ENCODE measurements around the gene PRM2.

Gene PRM2

DNA sequence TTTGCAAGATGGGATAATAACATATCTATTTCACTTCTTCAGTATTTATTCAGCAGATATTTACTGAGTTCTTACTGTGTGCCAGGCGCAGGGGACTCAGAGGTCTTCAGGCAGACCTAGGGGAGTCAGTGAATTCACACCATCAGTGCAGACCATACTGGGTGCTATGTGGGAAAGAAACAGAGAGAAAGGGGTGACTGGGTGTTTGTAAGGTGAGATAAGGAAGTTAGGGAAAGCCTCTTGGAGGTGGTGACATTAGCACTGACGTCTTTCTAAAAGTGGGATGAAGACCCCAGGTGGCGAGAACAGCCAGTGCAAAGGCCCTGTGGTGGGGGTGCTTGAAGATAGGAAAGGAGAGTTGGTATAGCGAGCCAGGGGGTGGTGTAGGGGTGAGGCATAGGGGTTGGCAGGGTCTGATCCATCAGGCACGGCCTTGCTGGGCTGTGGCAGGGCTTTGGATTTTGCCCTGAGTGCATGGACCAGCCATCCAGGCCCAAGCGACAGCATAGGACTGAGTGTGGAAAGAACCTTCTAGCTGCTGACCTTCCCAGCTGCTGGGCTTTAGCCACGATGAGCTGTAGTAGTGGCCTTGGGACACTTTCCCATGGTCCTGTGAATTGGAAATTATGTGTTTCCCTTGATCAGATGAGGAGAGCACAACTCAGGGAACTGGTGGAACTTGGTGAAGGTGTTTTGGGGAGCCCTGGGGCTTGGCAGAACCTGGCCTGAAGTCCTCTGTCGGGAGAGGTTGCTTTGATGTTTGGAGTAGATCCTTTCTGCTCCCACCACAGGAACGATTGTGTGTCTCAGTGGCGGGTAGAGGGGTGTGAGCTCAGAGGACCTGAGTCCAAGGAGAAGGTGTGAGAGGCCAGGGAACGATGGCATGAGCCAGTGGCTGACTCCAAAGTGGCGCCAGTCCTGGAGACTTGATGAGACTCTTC lies 16.4 kb downstream of the PRM2 start:
- DNase-seq: no peak

DNA sequence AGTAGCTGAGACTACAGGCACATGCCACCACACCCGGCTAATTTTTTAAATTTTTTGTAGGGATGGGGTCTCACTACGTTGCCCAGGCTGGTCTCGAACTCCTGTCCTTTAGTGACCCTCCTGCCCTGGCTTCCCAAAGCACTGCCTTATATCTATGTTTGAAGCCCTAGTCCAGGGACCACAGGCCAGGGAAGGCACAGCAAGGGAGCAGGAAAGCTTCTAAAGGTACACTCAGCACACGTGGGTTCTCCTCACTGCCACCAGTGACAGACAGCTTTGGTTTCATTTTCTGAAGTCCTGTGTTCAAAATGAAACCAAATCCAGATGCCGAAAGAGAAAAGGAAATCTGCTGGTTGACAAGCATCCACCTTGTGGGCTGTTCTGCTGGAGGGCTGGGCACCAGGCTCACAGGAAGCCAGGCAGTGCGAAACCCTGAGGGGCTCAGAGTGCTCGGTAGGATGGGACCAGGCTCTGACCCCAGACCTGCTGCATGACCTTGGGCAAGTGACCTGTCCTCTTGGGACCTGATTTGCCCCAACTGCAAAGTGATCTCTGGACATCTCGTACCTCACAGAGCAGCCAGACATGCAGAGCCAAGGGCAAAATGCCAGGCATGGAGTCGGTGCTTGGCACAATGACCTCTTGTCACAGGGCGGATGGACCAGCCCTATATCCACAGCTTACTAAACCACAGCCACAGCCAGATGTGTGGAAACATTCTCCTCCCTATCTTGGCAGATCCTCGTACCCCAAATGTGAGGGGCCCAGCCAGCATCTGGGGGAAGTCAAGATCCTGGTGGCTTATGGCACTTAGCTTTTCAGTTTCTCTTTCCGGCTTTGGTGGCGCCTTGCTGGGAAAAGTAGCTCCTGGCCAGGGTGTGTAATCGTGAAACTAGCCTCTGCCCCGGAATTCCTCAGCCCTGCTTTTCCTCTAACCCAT lies 17.5 kb downstream of the PRM2 start:
- no peak for DNase-seq

DNA sequence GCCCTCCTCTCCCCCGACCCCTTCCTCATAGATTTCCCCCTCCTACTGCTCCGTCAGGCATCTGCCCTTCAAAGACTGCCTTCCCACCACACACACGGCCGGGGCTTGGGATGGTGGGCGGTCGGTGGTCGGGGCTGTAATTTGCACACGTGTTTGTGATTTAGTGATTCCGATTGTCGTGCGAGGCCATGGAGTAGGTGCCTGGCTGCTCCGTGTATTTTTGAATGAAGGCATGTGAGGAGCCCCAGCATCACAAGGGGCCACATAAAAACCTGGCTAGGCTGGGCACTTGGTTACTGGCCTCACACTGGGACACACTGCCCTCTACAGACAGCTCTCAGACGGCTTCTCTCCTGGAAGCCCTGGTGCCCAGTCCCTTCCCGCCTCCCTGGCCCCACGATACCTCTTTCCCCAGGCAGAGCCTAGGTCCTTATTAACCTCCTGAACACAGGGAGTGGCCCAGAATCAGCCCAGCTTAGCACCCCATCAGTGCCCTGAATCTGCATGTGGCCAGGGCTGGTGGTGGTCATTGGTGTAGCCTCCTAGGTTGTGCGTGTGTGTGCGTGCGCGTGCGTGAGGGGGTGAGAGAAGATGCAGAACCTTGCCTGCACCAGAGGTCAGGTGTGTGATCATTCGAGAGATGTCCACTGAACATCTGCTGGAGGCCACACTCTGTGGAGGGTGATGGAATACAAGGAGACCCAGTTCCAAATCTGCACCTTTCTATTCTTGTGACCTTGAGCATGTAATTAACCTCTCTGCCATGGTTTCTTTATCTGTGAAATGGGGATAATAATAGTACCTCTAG lies 18.9 kb downstream of the PRM2 start:
- peak; percentile 35 for DNase-seq

DNA sequence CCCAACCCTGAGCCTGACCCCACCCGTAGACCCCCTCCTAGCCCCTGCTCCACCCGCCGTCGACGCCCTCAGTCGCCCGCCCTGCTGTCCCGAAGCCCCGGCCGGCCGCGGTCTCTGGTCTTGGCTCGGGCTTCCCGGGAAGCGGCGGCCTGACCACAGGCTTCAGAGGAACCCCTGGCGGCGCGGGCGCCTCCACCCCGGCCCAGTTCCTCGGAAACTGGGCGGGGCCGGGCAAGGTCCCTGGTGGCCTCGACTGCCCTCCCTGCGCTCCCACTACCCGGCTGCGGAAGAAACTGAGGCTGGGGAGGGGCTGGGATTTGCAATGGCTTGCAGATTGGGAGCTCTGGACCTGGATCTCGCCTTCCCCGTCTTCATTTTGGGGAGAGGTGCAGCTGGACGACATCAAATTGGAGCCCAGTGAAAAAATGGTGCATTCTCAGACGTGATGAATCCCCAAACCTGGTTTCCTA lies 19.6 kb downstream of the PRM2 start:
- DNase-seq: no peak

DNA sequence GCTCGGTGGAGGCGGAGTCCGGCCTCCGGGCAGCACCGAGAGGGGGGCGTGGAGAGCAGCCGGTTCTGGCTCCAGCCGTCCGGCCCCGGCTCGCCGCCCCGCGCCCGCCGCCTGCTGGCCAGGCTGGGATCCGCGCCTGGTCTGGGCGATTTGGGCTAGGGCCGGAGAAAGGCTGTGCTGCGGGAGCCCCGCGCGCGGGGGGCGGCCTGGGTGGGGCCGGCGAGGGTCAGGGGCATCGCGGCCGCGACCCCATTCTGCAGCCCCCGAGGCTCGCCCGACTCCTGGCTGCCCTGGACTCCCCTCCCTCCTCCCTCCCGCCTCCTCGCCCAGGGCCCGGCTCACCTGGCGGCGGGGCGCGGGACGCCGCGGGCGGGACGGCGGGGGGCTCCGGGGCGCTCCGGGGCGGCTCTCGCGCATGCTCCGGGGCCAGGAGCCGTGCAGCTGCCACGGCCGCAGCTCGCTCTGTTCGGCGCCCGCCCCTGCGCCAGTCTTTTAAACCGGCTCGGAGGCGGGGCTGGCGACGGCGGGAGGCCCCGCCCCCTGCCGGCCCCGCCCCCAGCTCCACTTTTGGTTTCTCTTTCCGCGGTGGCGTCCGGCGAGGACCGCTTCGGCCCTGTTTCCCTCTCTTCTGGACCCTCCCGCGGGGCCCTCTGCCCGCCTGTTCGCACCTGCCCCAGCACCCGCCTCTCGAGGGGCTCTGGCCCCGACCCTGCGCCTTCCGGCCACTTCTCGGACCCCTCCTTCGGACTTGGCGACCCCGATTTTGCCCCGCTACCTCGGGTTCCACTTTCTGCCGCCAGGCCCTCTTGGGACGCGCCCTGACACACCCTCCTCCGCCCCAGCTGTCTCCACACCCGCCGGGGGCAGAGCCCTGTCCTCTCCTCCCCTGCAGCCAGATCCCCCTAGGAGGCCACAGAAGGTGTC lies 20.3 kb downstream of the PRM2 start, which contains the start of gene SOCS1:
Gene SOCS1 (minus strand): TSS at position 468 of the 924 bp plus-strand sequence. CDS start 726 bp downstream, outside the sequence.
- peak; percentile 80 for DNase-seq

DNA sequence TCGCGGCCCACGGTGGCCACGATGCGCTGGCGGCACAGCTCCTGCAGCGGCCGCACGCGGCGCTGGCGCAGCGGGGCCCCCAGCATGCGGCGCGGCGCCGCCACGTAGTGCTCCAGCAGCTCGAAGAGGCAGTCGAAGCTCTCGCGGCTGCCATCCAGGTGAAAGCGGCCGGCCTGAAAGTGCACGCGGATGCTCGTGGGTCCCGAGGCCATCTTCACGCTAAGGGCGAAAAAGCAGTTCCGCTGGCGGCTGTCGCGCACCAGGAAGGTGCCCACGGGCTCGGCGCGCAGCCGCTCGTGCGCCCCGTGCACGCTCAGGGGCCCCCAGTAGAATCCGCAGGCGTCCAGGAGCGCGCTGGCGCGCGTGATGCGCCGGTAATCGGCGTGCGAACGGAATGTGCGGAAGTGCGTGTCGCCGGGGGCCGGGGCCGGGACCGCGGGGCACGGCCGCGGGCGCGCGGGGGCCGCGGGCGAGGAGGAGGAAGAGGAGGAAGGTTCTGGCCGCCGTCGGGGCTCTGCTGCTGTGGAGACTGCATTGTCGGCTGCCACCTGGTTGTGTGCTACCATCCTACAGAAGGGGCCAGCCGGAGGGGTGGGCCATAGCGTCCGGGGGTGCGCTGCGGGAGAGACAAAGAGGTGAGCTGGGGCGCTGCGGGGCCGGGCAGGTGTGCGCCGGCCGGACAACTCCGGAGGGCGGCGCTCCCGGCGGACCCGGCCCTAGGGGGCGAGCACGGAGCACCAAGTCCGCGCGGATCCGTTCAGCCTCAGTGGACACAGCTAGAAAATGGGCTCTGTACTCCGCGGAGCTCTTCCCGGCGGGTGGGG lies 21.2 kb downstream of the PRM2 start:
- peak; percentile 58 for DNase-seq

DNA sequence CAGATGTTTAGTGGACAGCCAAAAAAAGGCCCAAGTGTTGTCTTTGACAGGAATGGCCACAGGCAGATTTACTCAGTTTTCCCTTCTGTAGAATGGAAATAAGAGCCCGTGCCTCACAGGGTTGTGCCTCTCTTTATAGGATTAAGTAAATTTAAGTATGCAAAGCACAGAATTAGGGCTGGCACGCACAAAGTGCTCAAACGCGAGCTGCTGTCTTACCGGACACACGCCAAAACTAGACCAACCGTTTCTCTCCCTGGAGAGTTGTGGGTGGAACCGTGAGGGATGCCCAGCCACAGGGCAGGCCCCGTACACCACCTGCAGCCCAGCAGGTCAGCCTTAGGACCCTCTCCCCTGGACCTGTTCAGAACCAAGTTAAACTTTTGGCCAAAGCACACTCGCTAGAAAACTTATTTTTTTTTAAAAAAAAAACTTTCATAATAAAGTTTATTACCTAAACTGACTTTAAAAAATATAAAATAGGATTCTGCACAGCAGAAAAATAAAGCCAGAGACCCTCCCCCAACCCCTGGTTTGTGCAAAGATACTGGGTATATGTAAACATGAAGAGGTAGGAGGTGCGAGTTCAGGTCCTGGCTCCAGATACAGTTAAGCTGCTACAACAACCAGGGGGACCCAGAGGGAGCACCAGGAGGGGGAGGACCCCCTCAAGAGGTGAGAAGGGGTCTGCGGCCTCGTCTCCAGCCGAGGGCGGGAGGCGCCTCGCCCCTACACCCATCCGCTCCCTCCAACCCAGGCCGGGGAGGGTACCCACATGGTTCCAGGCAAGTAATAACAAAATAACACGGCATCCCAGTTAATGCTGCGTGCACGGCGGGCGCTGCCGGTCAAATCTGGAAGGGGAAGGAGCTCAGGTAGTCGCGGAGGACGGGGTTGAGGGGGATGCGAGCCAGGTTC lies 22.0 kb downstream of the PRM2 start:
- no peak for DNase-seq

DNA sequence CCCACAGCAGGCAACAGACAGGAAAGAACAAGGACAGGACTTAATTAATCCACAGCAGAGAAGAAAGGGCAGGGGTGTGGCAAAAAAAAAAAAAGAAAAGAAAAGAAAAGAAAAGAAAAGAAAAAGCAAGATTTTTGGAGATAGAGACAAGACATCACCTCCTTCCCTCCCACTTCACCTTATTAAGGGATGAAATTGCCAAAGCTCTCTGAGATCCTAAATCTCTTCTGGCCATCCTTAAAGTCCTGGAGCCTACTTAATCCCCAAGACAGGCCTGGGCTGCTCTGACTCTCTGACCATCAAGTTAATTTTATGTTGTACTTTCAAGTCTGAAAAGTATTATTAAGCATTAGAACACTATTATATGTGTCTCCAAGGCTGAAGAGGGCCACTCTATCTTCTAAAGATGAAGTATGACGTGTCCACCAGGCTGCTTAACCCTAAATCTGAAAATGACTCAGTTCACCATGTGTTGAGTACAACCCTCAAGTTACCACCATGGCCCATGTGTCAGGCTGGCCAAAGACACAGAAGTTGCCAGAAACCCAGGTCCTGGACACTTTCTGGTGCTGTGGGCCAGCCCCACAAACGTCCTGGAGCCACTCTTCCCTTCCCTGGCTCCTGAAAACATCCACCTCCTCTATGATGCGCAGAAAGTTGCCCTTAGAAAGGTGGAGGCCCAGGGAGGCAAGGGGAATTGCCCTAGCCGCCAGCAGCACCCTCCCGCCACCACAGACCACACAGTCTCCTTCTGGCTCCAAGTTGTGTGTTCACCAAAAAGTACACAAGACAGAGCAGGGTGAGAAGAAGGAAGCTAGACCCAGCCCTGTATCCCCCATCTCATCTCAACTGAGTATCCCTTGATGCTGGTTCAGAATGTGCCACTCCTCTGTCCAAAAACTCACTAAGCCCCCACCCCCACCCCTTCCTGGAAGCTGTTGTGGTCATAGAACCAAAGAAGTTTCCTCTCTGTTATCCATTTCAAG lies 23.0 kb downstream of the PRM2 start:
- peak; percentile 38 for DNase-seq

DNA sequence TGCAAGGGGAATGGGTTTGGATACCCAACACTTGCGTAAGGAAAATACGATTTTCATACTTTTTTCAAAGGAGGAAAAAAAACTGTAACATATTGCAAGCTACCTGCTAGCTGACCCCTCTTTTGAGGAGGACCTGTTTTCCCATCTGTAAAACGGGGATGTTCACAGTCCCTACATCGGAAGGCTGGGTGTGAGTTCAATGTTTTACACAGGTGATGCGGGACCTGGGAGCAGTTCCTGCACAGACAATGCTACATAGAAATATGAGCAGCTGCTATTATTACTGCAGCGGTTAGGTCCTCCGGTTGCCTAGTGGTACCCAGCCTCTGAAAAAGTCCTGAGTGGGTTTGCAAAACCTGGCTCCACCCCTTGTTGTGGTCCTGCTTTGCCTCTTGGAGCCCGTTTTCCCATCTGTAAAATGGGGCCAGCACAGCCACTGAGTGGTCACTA lies 23.8 kb downstream of the PRM2 start:
- no peak for DNase-seq

DNA sequence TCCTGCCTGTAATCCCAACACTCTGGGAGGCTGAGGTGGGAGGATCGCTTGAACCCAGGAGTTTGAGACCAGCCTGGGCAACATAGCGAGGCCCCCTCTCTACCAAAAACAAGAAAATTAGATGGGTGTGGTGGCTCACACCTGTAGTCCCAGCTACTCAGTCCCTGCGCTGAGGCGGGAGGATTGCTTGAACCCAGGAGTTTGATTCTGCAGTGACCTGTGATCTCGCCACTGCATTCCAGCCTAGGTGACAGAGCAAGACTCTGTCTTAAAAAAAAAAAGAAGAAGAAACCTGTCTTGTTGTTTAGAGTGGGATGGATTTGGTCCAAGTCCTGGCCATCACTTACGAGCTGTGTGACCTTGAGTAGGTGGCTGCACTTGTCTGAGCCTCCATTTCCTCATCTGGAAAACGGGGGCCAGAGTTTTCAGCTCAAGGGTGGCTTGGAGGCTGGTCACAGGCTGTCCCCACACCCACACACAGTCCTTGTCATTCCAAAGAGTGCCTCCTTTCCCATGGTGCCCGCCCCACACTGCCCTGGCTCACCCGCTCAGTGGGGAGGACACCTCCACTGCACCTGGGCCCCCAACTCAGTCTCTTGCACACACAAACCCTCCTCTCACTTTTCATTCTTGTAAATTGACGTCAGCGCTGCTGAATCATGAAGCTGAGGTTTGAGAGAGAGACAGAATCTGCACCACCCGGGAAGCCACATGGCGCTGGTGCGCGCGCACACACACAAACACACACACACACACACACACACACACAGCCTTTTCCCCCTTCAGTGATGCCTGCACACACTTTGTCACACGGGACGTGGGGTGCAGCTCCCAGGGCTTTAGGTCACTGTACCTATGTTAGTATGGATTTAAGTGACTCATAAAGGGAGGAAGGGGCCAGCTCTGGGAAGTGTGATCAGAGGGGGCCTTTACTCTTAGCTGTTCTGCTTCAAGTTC lies 24.5 kb downstream of the PRM2 start:
- DNase-seq: peak; percentile 70

DNA sequence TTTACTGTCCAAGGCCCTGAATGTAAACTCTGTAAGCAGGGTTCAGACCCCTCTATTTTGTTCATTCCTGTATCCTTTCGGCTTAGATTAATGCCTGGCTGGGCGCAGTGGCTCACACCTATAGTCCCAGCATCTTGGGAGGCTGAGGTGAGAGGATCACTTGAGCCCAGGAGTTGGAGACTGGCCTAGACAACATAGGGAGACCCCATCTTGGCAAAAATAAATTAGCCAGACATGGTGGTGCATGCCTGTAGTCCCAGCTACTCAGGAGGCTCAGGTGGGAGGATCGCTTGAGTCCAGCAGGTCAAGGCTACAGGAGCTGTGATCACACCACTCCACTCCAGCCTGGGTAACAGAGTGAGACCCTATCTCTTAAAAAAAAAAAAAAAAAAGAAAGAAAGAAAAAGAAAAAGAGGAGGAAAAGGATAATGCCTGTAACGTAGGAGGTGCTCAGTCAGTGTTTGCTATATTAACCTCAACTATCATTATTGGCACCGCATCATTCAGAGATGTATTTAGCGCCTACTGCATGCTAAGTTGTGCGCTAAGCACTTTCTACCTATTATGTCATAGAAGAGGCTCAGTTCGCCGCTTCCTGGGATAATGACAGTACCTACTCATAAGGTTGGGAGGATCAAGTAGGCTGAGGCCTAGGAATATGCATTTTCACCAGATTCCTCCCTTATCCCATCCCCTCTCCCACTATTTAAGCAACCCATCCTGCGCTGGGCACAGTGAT lies 25.3 kb downstream of the PRM2 start:
- DNase-seq: no peak

DNA sequence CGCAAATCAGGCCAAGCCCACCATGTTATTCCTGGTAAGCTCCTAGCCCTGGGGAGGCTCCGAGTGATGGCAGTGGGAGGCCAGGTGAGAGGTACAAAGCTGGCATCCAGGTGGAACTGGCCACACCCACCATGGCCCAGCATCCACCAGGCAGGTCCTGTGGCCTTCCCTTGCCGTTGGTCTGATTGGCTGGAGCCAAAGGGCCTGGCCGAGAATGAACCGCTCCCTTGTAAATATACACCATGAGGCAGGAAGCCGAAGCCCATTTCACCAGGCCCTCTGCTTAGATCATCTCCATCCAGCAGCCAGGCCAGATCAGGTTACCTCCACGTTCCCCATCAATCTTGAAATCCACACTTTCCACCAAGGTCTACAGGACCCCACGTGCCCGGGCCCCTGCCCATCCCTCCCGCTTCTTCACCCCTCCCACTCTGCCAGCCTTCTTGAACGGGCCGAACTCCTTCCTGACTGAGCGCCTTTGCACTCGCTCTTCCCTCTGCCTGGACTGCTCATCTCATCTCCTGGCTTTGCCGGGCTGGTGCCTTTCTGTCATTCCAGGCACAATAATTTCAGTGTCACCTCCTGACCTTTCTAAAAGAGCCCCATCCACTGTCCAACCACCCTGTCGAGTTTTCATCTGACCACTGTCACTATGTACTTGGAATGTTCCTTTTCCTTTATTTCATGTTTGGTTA lies 26.0 kb downstream of the PRM2 start:
- DNase-seq: no peak

DNA sequence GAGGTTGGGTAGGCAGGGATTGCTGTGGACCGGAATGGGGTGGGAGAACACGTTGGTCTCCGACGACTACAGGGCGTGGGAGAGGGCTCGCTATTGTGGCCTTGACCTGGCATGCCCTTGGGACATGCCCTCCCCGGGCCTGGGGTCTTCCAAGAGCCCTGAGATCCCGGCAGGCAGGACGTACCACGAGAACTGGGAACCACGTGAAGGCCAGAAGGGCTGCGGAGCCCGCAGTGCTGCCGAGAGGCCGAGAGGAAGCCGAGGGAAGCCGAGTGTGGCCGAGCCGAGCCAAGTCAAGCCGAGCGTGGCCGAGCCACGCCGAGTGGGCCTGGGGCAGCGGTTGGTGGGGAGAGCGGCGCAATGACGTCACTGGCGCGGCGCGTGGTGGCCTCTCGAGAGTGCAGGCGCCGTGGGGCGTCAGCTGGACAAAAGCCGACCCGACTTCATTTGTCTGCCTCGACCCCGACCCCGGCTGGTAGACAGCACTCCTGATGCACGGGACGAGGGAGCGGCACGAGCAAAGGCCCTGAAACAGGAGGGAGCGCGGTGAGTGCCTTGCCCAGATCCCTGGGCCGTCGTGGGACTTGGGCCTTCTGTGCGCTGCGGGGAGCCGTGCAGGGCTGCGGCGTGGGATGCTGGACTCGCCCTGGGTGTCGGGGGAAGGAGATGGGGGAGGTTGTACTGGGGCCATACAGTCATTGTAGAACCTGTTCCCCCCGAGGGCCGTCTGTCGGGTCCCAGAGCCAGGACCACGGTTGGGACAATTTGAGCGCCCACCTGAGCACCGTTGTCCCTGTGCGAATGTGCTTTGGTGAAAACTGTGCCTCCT lies 26.8 kb downstream of the PRM2 start:
- DNase-seq: no peak

DNA sequence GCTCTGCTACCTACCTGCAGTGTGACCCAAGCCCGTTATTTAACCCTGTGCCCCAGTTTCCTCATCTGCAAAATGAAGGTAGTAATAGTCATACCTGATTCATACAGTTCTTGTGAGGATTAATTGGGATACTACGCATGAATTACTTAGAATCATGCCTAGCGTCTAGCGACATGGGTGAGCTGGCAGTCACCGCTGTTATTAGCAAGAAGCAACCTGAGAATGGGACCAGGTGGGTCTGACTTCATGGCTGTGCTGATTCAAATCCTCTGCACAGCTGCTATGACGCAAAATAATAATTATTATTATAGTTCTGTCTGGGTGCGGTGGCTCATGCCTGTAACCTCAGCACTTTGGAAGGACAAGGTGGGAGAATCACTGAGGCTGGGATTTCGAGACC lies 28.1 kb downstream of the PRM2 start:
- no peak for DNase-seq
